H1 (cell line): ENCODE data around the gene MXD3. TPM values are rescaled to one million over a fixed set of nuclear protein-coding genes. Genes with fewer than 3 reads are reported as not detected.

Experiments
- BACH1 ChIP-seq: IDR thresholded peaks from 2 replicates; pipeline ENCODE4 v1.6.1; 2012; ENCODE audit warnings: low read length, improper control_type of control experiment
- CEBPB ChIP-seq: IDR thresholded peaks from 2 replicates; pipeline ENCODE4 v1.6.1; 2012; ENCODE audit warnings: low read depth, low read length
- E2F6 ChIP-seq: IDR thresholded peaks from 2 replicates; pipeline ENCODE4 v1.6.1; 2012; ENCODE audit warnings: inconsistent platforms
- EGR1 ChIP-seq: IDR thresholded peaks from 2 replicates; pipeline ENCODE4 v1.6.1; 2011; ENCODE audit warnings: low read depth, low read length, borderline replicate concordance
- MAX ChIP-seq: IDR thresholded peaks from 2 replicates; pipeline ENCODE4 v1.6.1; 2012; ENCODE audit warnings: inconsistent platforms
- RAD21 ChIP-seq, 2 experiments: IDR thresholded peaks in 1 of 2; conservative IDR thresholded peaks in 1 of 2; 2 replicates each; pipeline ENCODE4 v1.6.1; 2011; ENCODE audit warnings: low read depth in 2 of 2, low read length in 2 of 2, improper control_type of control experiment in 1 of 2, inconsistent platforms in 1 of 2, mild to moderate bottlenecking in 1 of 2, moderate library complexity in 1 of 2
- SIX5 ChIP-seq: IDR thresholded peaks from 2 replicates; pipeline ENCODE4 v1.6.1; 2011; ENCODE audit warnings: mild to moderate bottlenecking, low read depth, low read length
- SUZ12 ChIP-seq: fragments of 200-600 bp; sonication (generic); IDR thresholded peaks from 2 replicates; pipeline ENCODE4 v1.6.1; 2012; ENCODE audit warnings: mild to moderate bottlenecking, inconsistent platforms, low read length, moderate library complexity, mixed read lengths
- polyA plus RNA-seq, 7 experiments: library from polyadenylated mRNA; depleted of rRNA in 3 of 7; stranded (reverse) in 5 of 7; unstranded in 2 of 7; fragments of >200 nt in 5 of 7; fragments of 200-250 nt in 2 of 7; gene quantifications; 1 replicate in 5 of 7; 2 replicates in 1 of 7; 4 replicates in 1 of 7; pipeline versions ENCODE4 v1.2.1 to v1.2.3, GENCODE V29; 2011 to 2013; ENCODE audit warnings: missing spikeins in 2 of 7, mixed read lengths in 2 of 7
- total RNA-seq: library from RNA; stranded (reverse); fragmentation: NEBNext Ultra II Directional; extraction: Animal tissue kit (Norgen Biotek cat#: 25700); gene quantifications from 2 replicates; pipeline ENCODE4 v1.2.1, GENCODE V29; 2021

MXD3 gene
- total and polyA plus RNA-seq, 2 of the 8 experiments (the other 6 are each of a cell fraction or from before 2014, with no cell fraction given): 6.5 to 7.7 TPM

GRCh38 chr5:177313561-177314259 lies 2.0 kb upstream of the MXD3 start (continued):
- TF ChIP-seq EGR1: no peak
- no peak for TF ChIP-seq CEBPB
- no peak for TF ChIP-seq E2F6
- TF ChIP-seq RAD21 (IDR thresholded peaks at IDR 0.05 in 1 of 2, conservative IDR thresholded peaks at IDR 0.05 in 1 of 2; ENCODE audit: low read depth in 2 of 2, low read length in 2 of 2): no peak
- TF ChIP-seq MAX: no peak
- no peak for TF ChIP-seq SUZ12
- no peak for TF ChIP-seq SIX5
- TF ChIP-seq BACH1: no peak
- TF ChIP-seq, all 59 proteins: peak for 0
